GM19240 (cell line): ENCODE data around the gene MVD.

Experiments used
- DNase-seq: peaks from one replicate; pipeline ENCODE4 v3.0.0; 2011; ENCODE audit warnings: low spot score; ENCODE audit not compliant: insufficient read length

Gene MVD

DNA sequence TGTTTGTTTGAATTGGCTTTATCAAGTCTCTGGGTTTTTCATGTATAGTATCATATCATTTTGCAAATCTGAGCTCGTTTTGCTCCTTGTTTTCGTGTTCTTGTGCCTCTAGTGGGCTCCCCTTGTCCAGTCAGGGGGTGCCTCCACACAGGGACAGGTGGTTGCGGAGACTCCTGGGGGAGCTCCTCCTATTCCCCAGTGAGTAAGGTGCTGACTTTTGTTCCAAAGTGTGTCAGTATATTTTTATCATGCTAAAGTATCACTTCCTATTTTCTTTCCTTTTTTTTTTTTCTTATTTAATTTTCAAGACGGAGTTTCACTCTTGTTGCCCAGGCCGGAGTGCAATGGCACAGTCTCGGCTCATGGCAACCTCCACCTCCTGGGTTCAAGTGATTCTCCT is 54.8 kb downstream of the MVD start:
- DNase-seq: no peak

DNA sequence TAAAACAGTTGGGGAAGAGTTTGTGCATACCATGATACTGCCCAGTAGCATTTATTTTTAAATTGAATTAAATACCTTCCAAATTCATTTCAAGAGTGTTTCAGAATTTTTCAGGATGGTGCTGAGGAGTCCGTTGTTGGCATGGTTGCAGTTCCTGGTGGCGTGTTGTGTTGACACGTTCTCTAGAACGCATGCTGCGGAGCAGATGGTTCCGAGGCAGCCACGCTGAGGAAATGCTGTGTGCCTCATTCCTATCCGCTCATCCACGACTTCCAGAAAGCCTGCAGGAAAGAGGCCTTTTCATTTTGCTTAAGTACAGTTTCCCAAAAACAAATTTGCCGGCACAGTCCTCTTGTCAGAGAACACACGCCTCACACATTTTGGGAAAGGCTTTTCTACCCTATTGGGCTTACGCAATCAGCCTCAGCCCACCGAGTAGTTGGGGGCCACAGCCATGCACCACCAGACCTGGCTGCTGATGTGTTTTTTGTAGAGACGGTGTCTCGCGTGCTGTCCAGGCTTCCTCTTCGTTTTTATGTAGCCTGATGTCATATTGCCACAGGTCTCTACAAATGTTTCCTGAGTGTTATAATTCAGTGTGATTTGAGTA is 56.6 kb downstream of the MVD start:
- no peak for DNase-seq

DNA sequence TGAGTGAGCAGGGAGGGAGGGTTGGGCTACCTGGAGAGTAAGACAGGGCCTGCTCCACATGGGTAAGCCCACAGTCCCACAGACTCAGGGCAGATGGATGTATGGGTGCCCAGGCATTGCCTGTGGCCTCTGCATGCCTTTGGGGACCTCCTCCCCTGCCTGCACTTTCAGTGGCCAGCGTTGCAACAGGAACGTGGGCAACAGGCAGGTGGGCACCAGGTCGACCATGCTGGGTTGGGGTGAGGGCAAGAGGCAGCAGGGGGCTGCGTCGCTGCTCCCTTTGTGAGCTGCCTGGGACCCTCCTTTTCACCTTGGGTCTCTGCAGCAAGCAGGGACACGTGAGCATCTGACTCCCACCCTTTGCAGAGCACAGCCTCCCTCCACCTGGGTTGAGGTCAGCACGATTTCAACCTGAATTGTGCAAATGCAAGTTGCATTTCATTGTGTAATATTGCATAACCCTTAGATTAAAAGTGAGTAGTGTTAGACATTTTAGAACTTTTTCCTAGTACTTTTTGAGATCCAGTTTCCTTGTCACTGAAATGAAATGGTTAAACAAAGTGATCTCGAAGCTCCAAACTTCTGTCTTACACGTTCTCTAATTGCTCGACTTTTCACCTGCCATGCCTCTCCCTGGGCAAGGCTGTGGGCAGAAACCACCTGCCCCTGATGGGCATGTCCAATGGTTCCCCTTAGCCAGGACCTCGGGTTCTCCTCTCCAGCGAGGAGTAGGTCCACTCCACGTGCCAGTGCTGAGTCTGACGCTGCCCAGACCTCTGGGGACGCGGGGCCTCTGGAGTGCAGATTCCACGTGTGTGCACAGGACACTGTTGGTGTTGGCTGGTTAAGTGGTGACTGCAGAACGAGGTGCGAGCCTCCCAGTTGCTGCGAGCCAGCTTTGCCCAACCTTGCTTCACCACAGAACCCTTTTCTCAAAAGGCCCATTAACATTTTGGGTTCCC is 57.4 kb downstream of the MVD start:
- DNase-seq: no peak

DNA sequence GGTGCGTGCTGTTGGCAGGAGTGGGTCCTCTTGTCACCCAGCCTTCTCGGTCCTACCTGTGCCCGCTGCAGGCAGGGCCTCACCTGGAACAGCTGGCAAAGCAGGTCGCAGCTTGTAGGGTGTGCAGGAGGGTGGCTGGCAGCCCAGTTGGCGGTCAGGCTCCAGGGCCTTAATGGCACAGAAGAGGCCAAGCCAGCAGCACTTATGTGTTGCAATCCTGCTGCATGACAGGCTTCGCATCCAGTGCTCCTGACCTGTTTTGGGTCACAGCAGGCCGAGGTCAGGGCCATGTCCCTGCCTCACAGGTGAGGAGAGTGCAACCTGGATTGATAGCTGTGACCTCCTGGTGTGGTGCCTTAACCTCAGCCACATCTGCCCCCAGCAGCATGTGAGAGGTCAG is 60.8 kb downstream of the MVD start:
- no peak for DNase-seq
